DMS 273 treated with DMSO at 0.1 percent for 48 hours (cell line): Measurements from ENCODE around the gene GRB2.
A peak's percentile ranks its signal among the peaks of the same experiment; 100 is the strongest.
"Not testable (repeated sequence)": the region's sequence is repeated elsewhere in the genome, so short reads cannot be mapped to it uniquely, and the experiment has no call there.

Source experiments
- DNase-seq: peaks from one replicate; lab custom pipeline; 2025; lab: John Stamatoyannopoulos, UW

Gene GRB2

GRCh38 chr17:75280189-75280588 lies 125.3 kb downstream of the GRB2 start:
- DNase-seq, result not testable (repeated sequence)

- DNase-seq, result no peak
Measured at GRCh38 chr17:75277664-75278071, 127.8 kb downstream of the GRB2 start.

- DNase-seq, result no peak
Measured at GRCh38 chr17:75273977-75274708, 131.3 kb downstream of the GRB2 start.

GRCh38 chr17:75272848-75273184 lies 132.7 kb downstream of the GRB2 start:
- peak; percentile 59 for DNase-seq

- peak; percentile 60 for DNase-seq
Measured at GRCh38 chr17:75271955-75272847, 133.3 kb downstream of the GRB2 start.

- no peak for DNase-seq
Measured at GRCh38 chr17:75271233-75271954, 134.1 kb downstream of the GRB2 start.

- DNase-seq, result no peak
Measured at GRCh38 chr17:75270966-75271232, 134.6 kb downstream of the GRB2 start, which contains the start of gene MIF4GD. MIF4GD (minus strand) TSS chr17:75271231; CDS start chr17:75270195, 1,036 bp downstream.

- DNase-seq, result peak; percentile 58
Measured at GRCh38 chr17:75270218-75270965, 135.1 kb downstream of the GRB2 start.

- DNase-seq, result no peak
Measured at GRCh38 chr17:75269844-75270217, 135.6 kb downstream of the GRB2 start.
